Mammary epithelial cell (primary cell): Measurements from ENCODE around the gene SLC39A8.

ENCODE experiments used
- EZH2 ChIP-seq: IDR thresholded peaks from 2 replicates; pipeline ENCODE4 v1.6.1; 2012; ENCODE audit warnings: low read length, inconsistent platforms, borderline replicate concordance
- TF ChIP-seq, protein P1 (sequence below), 2 donors: IDR thresholded peaks in 1 of 2; conservative IDR thresholded peaks in 1 of 2; 2 replicates each; pipeline ENCODE4 v1.5.1; 2011 to 2012; ENCODE audit warnings: inconsistent platforms in 2 of 2, low read length in 2 of 2, mild to moderate bottlenecking in 2 of 2, control low read depth in 1 of 2, low read depth in 1 of 2; ENCODE audit not compliant: insufficient read depth in 1 of 2; ENCODE audit errors: extremely low read depth in 1 of 2

DNA sequence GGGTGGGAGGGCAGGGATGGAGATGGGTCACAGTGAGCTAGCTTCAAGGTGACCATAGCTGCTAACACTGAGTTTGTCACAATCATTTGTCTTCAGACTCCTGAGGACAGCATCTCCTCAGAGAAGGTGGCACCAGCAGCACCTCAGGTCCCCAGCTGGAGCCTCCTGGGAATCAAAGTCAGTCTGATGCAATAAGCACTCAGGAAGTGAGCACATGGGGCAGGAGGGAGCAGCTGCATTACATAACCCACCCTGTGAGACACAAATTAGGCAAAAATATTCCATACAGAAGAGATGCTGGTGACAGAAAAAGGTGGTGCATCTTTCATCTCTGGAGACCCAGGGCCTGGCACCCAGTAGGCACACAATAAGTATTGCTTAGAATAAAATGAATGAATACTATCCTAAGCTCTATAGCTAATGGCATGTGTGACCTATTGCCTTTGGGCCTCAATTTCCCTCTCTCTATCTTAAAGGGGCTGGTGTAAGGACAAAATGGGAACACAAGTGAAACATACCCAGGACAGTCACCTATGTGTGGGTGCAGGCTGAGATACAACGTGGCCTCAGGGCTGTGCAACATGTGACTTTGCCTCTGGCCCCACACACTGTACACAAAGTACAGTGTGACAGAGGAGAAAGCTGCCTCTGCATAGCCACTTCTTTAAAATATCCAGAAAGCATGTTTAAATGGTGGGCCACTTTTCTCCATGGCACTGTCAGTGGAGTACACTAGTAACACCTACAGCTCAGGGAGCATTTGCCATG, 37.1 kb downstream of the SLC39A8 start:
- TF ChIP-seq, protein P1, sequence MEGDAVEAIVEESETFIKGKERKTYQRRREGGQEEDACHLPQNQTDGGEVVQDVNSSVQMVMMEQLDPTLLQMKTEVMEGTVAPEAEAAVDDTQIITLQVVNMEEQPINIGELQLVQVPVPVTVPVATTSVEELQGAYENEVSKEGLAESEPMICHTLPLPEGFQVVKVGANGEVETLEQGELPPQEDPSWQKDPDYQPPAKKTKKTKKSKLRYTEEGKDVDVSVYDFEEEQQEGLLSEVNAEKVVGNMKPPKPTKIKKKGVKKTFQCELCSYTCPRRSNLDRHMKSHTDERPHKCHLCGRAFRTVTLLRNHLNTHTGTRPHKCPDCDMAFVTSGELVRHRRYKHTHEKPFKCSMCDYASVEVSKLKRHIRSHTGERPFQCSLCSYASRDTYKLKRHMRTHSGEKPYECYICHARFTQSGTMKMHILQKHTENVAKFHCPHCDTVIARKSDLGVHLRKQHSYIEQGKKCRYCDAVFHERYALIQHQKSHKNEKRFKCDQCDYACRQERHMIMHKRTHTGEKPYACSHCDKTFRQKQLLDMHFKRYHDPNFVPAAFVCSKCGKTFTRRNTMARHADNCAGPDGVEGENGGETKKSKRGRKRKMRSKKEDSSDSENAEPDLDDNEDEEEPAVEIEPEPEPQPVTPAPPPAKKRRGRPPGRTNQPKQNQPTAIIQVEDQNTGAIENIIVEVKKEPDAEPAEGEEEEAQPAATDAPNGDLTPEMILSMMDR (conservative IDR thresholded peaks at IDR 0.05 in 1 of 2, IDR thresholded peaks at IDR 0.05 in 1 of 2; ENCODE audit: extremely low read depth in 1 of 2, insufficient read depth in 1 of 2, low read depth in 1 of 2, low read length in 2 of 2) = no peak
- no peak for TF ChIP-seq EZH2
